Gastrocnemius medialis (tissue), 4 donors: Measurements from ENCODE around the gene WDR20. TPM values are rescaled to one million over a fixed set of nuclear protein-coding genes. Genes with fewer than 3 reads are reported as not detected.

Experiments used
- ATAC-seq, 2 donors: fragments of 150-250 bp; one replicate each; pipeline ENCODE4 v1.9.1; 2016
- DNase-seq, 2 donors: peaks; one replicate each; pipeline ENCODE4 v3.0.0-alpha.2; 2019
- H3K27ac ChIP-seq, 4 donors: fragments of 200-600 bp; sonication (generic); 1 replicate in 1 of 4; 2 replicates in 3 of 4; pipeline ENCODE4 v1.5.1; 2016 to 2018; ENCODE audit warnings: mild to moderate bottlenecking in 2 of 4, moderate library complexity in 1 of 4
- H3K27me3 ChIP-seq, 3 donors: fragments of 200-600 bp; sonication (generic) in 2 of 3; 1 replicate in 1 of 3; 2 replicates in 2 of 3; pipeline versions ENCODE4 v1.5.1 to v1.6.0; 2016 to 2019; ENCODE audit warnings: mild to moderate bottlenecking in 1 of 3, moderate library complexity in 1 of 3
- H3K36me3 ChIP-seq, 2 donors: fragments of 200-600 bp; sonication (generic) in 1 of 2; one replicate each; pipeline ENCODE4 v1.5.1; 2017 to 2018
- H3K4me1 ChIP-seq, 2 donors: fragments of 200-600 bp; sonication (generic) in 1 of 2; one replicate each; pipeline ENCODE4 v1.5.1; 2016 to 2017; ENCODE audit warnings: mild to moderate bottlenecking in 2 of 2
- H3K4me3 ChIP-seq, 4 donors: fragments of 200-600 bp; sonication (generic) in 3 of 4; 1 replicate in 1 of 4; 2 replicates in 3 of 4; pipeline ENCODE4 v1.5.1; 2016 to 2019; ENCODE audit warnings: mild to moderate bottlenecking in 2 of 4
- H3K9me3 ChIP-seq, 3 donors: fragments of 200-600 bp; sonication (generic) in 2 of 3; 1 replicate in 1 of 3; 2 replicates in 2 of 3; pipeline ENCODE4 v1.5.1; 2016 to 2019
- POLR2A ChIP-seq, 2 donors: fragments of 450-650 bp; IDR thresholded peaks; one replicate each; pipeline ENCODE4 v1.6.1; 2017; ENCODE audit warnings: antibody characterized with exemption in 2 of 2, mild to moderate bottlenecking in 2 of 2, moderate library complexity in 2 of 2
- in situ Hi-C, 4 donors: fragments of 200-750 bp; cut with MboI; loops; one replicate each; pipeline versions ENCODE4 v1.15.0 to v1.8.0; 2017; ENCODE audit warnings: low sequenced_read_pairs in 4 of 4
- intact Hi-C: fragments of 100-400 bp; cut with DNase I; formaldehyde crosslinking; loops from one replicate; pipeline ENCODE4 v1.15.1; 2023; ENCODE audit warnings: low total_unique reads
- total RNA-seq, 4 donors: library from RNA; depleted of rRNA; stranded (reverse); fragments of >200 nt; gene quantifications; one replicate each; pipeline versions ENCODE4 v1.1.0 to v1.2.3, GENCODE V29; 2016
- TF ChIP-seq, protein P1 (sequence below), 5 experiments: fragments of 450-650 bp in 3 of 5; fragments of 200-600 bp in 2 of 5; sonication (generic) in 2 of 5; IDR thresholded peaks in 4 of 5; conservative IDR thresholded peaks in 1 of 5; 1 replicate in 4 of 5; 2 replicates in 1 of 5; pipeline ENCODE4 v1.5.1; 2016 to 2019; ENCODE audit warnings: antibody characterized with exemption in 5 of 5, mild to moderate bottlenecking in 3 of 5, moderate library complexity in 3 of 5

WDR20 gene
- total RNA-seq, 4 donors from 2014 or later: 18.1 to 49.7 (median 21.0) TPM

DNA sequence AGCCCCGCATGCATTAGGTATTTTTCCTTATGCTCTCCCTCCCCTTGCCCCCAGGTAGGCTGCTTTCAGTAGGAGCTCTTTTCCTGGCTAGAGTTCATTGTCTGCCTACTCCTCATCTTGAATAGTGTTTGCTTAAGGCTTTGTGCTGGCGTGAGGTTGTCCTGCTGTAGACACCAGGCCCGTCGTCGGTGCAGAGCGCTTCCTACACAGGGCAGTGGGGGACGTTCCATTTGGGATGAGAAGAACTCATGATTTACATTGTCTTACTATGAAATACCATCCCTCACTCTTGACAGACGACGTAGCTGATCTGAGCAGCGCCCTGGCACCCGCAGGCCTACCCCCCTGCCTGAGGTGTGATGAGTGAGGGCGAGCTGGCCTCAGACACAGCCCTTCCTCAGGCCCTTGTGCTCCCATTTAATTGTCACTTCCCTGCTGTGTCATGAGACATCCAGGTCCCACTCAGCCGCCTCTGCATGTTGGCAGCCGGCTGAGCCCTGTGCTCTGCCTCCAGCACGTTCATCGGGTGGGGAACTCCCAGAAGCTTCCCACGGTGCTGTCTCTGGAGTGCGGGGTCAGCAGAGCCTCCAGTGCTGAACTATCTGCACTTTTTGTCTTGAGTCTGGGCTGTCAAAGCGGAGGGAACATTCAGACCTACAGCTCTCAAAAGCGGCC lies 76.0 kb downstream of the WDR20 start:
- intact Hi-C loops (no loop called here), in situ Hi-C loops (no loop called here)
- peaks cover 26 to 32% of the 10 kb centered on the region in 2 donors for H3K4me1 ChIP-seq
- DNase-seq (no peak), ATAC-seq (peak in 1 of 2 donors; percentile 9)
- peak overlapping the region; percentile 2 to 51 (median 26) for H3K27ac ChIP-seq
- H3K27me3 ChIP-seq: no peaks in the 10 kb centered on the region
- no peaks in the 10 kb centered on the region for H3K36me3 ChIP-seq
- no peak overlapping the region for H3K4me3 ChIP-seq
- TF ChIP-seq, protein P1, sequence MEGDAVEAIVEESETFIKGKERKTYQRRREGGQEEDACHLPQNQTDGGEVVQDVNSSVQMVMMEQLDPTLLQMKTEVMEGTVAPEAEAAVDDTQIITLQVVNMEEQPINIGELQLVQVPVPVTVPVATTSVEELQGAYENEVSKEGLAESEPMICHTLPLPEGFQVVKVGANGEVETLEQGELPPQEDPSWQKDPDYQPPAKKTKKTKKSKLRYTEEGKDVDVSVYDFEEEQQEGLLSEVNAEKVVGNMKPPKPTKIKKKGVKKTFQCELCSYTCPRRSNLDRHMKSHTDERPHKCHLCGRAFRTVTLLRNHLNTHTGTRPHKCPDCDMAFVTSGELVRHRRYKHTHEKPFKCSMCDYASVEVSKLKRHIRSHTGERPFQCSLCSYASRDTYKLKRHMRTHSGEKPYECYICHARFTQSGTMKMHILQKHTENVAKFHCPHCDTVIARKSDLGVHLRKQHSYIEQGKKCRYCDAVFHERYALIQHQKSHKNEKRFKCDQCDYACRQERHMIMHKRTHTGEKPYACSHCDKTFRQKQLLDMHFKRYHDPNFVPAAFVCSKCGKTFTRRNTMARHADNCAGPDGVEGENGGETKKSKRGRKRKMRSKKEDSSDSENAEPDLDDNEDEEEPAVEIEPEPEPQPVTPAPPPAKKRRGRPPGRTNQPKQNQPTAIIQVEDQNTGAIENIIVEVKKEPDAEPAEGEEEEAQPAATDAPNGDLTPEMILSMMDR (IDR thresholded peaks at IDR 0.05 in 4 of 5, conservative IDR thresholded peaks at IDR 0.05 in 1 of 5): no peak
- H3K9me3 ChIP-seq: no peaks in the 10 kb centered on the region

DNA sequence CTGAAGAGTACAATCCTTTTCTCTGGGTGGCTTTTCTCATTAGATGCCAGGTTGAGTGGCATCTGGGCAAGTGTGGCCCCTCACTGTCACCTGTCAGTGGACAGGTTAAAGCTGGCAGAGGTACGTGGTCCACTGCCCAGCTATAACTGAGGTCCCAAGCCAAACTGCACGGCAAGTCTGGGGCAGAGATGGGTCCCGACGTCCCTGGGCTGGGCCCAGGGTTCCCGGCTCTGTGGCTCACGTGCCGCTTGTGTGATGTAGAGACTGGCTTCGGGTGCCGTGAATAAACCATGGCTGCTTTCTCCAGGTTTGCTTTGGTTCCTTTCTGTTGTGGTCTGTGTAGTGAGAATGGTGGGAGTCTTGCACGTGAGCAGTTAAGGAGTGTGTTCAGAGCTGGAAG lies 77.7 kb downstream of the WDR20 start:
- Histone ChIP-seq H3K4me1 (peaks cover 26 to 32% of the 10 kb centered on the region in 2 donors), H3K27ac (no peak overlapping the region), H3K4me3 (no peak overlapping the region), H3K27me3 (no peaks in the 10 kb centered on the region), H3K9me3 (no peaks in the 10 kb centered on the region), H3K36me3 (no peaks in the 10 kb centered on the region)
- in situ Hi-C loops: no loop called here
- intact Hi-C loops: no loop called here
- TF ChIP-seq, protein P1 (IDR thresholded peaks at IDR 0.05 in 4 of 5, conservative IDR thresholded peaks at IDR 0.05 in 1 of 5): no peak
- no peak for TF ChIP-seq POLR2A (IDR thresholded peaks at IDR 0.05)
- no peak for DNase-seq
- no peak for ATAC-seq

DNA sequence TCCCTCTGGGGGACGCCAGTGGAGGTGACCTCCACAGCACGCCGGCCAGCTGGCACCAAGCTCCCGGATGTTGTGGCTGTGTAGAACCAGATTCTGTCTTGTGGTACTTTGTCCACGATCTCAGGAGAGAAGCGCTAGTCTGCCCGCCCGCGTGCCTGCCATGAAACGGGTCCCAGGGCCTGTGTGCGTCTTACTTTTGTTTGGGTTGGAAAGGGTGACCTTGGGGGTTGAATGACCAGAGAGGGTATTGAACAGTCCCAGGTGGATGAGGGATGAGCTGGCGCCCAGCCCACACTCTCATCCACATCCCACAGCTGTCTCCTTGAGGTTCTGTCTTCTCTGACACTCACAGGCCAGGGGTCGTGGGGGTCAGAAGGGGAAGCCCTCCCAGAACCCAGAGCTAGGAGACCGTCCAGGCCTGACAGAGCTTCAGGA lies 78.3 kb downstream of the WDR20 start:
- Histone ChIP-seq H3K9me3 (no peaks in the 10 kb centered on the region), H3K36me3 (no peaks in the 10 kb centered on the region), H3K27me3 (no peaks in the 10 kb centered on the region), H3K4me3 (no peak overlapping the region), H3K27ac (no peak overlapping the region), H3K4me1 (peaks cover 26 to 32% of the 10 kb centered on the region in 2 donors)
- intact Hi-C loops: no loop called here
- no peak for ATAC-seq
- no peak for TF ChIP-seq POLR2A (IDR thresholded peaks at IDR 0.05)
- TF ChIP-seq, protein P1 (IDR thresholded peaks at IDR 0.05 in 4 of 5, conservative IDR thresholded peaks at IDR 0.05 in 1 of 5): no peak
- in situ Hi-C loops: no loop called here
- no peak for DNase-seq

DNA sequence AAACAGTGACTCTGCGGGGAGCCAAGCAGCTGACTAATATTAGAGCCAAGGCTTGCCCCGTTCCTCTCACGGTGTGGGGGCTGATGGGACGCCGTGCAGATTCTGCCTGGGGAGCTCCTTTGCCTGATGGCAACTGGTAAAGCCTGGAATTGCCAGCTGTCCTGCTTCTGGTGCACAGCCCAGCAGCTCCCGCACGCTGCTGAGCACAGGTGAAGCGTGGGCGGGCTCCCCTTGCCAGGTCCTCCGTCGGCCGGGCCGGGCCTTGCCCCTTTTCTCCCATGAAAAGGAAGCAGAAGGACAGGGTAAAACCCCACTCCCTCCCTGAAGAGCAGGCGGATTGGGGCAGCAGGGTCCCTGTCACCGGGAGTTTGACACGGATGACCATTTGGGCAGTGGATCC lies 79.0 kb downstream of the WDR20 start:
- H3K36me3 ChIP-seq: no peaks in the 10 kb centered on the region
- peaks cover 26 to 32% of the 10 kb centered on the region in 2 donors for H3K4me1 ChIP-seq
- no peak overlapping the region for H3K4me3 ChIP-seq
- no peak for ATAC-seq
- no peak for TF ChIP-seq POLR2A (IDR thresholded peaks at IDR 0.05)
- TF ChIP-seq, protein P1 (IDR thresholded peaks at IDR 0.05 in 4 of 5, conservative IDR thresholded peaks at IDR 0.05 in 1 of 5): no peak
- DNase-seq: no peak
- no peak overlapping the region for H3K27ac ChIP-seq
- in situ Hi-C loops (no loop called here), intact Hi-C loops (no loop called here)
- H3K9me3 ChIP-seq: no peaks in the 10 kb centered on the region
- no peaks in the 10 kb centered on the region for H3K27me3 ChIP-seq

DNA sequence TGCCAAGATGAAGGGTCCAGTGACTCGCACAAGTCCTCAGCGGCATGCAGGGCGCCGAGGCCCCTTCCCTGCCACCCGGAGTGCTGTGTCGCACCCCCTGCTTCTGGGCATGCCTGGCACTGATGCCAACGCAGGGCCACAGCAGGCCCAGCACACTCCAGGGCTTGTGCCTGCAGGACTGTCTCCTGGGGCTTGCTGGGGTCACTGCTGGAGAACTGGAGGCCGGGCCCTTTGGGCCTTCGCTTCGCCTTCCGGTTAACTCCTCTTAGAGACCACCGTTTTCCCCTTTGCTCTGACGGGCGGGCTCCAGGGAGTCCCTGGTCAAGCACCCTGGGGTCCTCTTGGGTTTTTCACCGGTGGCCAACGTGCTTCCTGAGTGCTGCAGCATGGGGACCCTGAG lies 79.6 kb downstream of the WDR20 start:
- Histone ChIP-seq H3K36me3 (no peaks in the 10 kb centered on the region), H3K4me3 (no peak overlapping the region), H3K4me1 (peaks cover 25 to 32% of the 10 kb centered on the region in 2 donors), H3K27me3 (no peaks in the 10 kb centered on the region), H3K9me3 (no peaks in the 10 kb centered on the region), H3K27ac (no peak overlapping the region)
- in situ Hi-C loops (no loop called here), intact Hi-C loops (no loop called here)
- TF ChIP-seq, protein P1 (IDR thresholded peaks at IDR 0.05 in 4 of 5, conservative IDR thresholded peaks at IDR 0.05 in 1 of 5): no peak
- no peak for TF ChIP-seq POLR2A (IDR thresholded peaks at IDR 0.05)
- DNase-seq (no peak), ATAC-seq (no peak)
